HG03520 (cell line): ENCODE data around the gene RBM7.
A peak's percentile ranks its signal among the peaks of the same experiment; 100 is the strongest.

Experiments used
- ATAC-seq: cut with Tn5 transposase; IDR thresholded peaks from one replicate; pipeline ENCODE4 v1.9.1; 2021; ENCODE audit warnings: mild to moderate bottlenecking, moderate library complexity; ENCODE audit not compliant: unreplicated experiment

RBM7 gene, protein sequence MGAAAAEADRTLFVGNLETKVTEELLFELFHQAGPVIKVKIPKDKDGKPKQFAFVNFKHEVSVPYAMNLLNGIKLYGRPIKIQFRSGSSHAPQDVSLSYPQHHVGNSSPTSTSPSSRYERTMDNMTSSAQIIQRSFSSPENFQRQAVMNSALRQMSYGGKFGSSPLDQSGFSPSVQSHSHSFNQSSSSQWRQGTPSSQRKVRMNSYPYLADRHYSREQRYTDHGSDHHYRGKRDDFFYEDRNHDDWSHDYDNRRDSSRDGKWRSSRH

DNA sequence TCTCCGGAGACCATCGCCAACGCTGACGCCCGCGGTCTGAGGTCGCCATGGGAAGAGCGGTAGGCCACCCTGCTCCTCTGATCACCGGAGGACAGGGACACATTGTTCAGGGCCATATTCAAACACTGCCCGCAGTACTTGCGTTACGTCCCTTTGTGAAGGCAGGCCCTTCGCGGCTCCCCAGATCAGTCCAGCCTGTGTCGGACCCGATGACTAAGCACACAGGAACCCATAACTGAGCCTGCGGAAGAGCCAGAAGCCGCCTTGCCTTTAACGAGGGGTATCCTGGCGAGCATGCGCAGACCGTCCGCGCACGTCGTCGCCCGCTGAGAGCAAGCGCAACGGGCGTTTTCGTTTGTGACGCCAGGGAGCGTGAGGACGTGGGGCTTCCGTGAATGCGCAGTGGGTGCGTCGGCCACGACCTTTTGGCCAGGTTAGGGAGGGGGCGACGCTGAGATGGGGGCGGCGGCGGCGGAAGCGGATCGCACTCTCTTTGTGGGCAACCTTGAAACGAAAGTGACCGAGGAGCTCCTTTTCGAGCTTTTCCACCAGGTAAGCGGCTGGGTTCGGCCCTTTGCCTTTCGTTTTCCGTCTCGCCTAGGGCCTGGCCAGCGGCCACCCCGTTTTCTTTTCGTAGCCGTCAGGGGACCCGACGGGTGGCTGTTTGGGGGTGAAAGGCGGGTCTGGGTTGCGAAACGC lies at the start of gene RBM7, which contains the start of gene C11orf71:
Gene RBM7, plus strand, starts transcription at position 451 of the 699 bp plus-strand sequence. Its CDS starts 6 bp downstream, at position 457.
Gene C11orf71, minus strand, starts transcription at position 296 of the 699 bp plus-strand sequence. Its CDS starts 180 bp downstream, at position 116.
- ATAC-seq = peak; percentile 90

DNA sequence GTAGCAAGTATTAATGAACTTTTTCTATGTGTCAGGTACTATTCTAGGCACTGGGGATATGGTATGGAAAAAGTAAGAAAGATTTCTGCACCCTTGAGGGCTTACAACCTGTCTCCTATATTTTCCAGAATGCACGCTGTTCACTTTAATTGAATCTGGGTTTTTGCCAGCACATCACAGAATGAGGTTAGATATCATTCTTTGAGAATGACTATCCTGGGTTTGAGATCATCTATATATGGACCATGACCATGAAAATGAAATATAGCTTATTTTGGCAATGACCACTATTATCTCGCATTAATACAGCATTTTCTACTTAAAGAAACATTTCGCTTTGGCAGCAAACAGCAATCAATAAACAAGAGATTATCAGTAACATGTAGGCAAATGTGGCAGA lies 47.0 kb upstream of the RBM7 start:
- ATAC-seq = no peak

DNA sequence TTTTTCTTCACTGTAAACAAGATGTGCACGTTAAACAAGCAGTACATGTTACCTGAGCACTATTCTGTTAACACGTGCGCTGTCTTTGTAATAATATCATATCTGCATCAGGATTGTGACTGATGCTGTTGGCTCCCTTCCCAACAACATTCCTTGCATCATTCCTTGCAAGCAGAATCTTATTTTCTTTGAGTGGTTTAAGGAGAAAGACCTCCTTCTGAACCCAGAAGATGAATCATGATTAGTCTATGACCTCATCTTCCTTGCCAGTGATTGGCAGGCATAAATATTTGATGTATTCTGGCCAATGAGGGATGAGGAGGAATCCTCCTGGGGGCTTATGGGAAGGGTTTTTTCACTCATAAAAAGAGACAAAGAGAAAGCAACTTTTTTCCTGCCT lies 46.4 kb upstream of the RBM7 start:
- no peak for ATAC-seq

DNA sequence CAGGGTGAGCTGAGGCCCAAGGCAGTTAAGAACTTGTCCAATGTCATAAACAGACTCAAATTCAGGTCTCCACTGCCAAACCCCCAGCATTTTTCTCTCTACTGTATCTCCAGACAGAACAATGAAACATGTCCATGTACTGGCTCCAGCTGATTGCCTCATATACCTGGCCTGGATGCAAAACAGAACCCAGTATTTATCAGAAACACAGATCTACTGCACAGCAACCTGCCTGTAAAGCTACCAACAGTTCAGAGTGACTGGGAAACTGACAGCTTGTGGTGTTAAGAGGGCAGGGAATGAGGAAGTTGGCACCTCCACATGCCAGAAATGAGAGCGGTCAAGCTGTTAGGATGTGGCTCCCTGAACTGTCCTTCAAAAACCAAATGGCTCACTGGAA lies 41.8 kb upstream of the RBM7 start:
- no peak for ATAC-seq

DNA sequence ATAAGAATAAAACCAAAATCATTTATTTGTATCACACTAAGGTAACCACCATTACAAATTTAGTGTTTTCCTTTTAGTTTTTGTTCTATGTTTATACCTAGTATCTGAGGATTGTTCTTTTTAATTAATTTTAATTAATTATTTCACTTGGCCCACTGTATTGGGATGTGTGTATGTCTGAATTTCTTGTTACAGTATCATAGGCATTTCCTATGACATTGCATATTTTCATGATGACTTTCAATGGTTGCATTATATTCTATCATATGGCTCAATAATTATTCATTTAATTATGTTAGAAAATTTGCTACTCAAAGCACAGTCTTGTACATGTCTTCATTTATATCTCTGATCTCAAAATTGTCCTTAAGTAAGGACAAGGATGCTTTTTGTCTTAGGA lies 41.1 kb upstream of the RBM7 start:
- no peak for ATAC-seq

DNA sequence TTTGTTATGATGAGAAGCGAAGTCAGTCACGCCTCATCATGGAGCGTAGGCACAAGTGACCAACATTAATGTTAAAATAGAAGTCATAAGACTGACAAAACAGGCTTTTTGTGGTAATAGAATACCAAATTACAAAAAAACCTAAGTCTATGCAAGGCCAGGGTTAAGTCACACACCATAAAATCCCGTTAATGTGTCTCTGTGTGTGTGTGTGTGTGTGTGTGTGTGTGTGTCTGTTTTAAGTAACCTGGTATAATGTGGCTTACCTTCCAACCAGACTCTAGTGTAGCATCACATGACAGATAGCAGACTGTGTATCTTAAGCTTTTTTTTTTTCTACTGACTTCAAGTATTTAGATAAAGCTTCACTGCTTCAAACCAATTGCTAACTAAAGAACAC lies 38.1 kb upstream of the RBM7 start:
- ATAC-seq = no peak

DNA sequence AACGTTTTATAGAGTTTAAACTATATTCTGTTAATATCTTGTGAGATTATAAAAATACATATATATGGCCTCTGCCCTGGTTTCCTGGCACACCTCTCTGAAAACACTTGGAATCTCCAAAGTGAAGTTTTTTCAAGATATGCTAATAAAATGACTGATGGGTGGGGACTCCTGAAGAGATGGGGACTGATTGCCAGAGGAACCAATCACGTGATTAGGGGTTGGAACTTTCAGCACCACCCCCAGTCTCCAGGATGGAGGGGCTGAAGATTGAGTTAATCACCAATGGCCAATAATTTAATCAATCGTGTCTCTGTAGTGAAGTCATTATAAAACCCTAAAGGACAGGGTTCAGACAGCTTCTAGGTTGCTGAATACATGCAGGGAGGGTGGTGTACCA lies 37.5 kb upstream of the RBM7 start:
- no peak for ATAC-seq

DNA sequence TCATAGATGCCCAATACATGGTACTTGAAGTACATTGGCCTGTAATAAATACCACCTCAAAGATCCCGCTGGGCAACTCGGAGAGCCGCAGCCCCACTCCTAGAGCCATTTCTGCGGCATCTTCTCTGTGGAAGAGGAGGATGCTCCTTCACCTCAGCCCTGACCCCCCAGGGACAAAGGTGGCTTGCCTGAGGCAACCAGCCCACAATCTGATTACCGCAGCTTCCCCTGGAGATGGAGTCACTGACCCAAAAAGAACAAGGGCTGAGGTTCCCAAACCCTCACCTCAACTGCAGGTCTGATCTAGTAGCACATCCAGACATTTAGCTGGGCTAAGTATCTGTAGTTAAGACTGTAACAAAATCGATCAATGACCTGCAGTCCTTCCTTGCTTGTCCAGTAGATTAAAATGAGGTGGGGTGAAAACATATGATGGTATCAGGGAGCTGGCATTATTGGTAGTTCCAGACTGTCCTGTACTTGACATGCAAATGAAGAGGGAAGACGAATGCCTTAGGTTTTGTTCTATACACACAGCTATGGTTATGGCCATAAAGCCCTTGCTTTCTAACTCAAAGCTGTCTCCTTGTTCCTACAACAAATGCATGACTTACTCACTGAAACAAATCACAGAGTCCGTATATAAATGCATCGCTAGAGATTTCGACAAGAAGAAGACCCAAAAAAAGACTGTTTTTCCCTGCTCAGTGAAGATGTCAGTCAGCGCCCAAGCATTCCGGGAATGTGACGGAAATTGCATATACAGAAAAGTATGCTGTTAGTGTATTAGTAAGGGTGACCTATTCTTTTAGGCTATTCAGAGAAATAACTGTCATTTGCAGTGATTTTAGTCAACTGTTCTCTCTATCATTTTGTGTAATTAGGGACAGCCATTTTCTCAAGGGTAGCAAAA lies 33.9 kb upstream of the RBM7 start:
- no peak for ATAC-seq

DNA sequence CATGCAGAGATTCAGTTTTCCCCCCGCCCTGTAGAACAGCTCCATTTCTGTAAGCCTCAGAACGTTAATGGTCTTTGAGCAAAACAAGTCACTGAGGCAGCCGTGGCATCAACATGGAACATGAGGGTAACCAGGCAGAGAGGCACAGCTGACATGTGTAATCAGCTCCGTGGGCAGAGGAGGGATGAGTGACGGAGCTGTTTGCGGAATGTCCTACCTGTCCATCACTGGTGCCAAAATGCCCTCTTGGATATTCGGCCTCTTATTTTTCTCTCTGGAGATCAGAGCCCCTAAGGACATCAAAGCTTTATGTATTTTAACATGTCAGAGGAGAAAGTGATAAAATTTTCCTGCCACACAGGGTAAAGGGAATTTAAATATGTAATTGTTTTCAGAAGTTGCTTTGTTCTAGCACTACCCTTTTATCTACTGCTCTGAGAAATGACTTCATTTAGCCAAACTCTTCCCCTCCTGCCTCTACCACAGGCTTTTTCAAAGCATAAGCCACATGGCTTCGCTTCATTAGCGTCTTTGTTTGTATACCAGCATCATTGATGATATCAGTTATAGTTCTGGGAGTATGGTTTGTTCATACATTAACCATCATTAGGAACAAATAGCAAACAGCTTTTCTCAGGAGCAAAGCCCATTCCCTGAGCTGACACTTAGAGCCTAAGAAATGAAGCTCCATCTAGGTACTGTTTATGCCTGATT lies 33.1 kb upstream of the RBM7 start:
- ATAC-seq = no peak

DNA sequence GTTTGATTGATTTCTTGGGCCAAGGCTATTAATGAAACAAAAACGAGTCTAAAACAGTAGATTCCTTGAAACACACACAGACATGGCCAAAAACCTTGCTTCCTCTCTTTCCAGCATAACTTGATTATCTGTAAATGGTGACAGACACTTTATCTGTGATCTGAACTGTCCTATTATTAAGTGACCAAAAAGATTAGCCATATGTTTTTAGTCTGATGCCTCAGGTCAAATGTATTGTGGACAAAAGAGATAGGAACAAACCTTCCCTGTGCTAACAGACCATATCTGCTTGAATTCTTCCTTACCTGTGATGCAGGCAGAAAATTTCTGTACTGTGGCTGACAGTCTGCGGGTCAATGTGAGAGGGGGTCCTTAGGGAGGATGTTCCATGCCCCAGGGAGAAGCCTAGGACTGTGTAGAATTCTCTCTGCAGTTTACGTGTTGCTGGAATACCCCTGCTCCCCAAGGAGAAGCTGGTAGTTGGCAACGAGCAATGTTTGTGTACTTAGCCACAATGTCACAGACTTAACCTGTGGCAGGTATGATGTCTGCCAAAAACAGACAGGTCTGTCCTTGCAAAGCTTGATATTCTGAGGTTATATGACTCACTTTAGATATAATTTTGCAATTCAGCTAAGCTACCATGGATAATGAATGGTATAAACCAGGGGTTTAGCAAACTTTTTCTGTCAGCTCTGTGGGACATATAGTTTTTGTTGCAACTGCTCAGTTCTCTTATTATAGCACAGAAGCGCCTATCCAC lies 31.4 kb upstream of the RBM7 start:
- ATAC-seq = no peak

DNA sequence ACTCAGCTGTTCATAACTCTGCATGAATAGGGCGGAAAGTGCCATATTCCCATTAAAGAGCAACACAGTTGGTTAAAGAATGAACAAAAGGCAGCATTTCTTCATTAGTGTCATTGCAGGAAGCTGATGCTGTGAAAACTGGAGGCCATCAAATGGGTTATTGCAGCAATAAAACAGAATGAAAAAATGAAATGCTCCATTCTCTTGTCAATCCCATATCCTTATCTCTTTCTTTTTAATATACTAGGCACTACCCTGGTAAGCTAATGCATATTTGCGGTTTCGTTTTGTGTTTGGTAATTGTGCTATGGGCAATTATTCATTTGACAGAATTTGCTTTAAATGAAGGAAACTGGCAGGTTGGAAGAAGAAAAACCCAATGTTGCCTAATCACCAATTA lies 25.4 kb upstream of the RBM7 start:
- ATAC-seq = no peak

DNA sequence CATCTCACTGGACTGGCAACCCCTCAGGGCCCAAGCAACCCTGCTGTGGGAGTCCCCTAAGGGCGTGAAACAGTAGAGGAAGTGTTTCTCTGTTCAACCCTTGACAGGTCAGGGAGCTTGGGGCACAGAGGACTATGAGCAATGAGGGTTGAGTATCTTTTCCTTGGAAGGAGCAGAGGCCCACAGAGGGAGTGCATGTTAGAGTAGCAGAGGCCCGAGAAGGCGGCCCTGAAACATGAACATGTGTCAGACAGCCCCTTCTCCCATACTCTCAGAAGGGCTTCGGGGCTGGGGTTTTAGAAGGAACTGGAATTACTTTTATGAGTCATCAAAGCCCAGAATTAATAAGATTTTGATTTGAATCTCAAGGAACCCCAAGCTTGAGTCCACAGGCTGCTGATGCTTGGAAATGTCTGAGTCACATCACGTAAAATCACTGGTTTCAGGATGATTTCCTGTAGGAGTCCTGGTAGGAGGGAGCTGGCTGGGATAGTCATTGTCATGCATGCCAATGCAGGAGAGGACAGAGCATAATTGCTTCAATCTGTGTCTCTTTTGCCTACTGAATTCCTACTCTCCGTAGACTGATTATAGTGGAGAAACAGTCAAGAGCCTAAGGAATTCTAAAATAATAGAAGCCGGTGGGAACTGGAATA lies 22.7 kb upstream of the RBM7 start:
- no peak for ATAC-seq

DNA sequence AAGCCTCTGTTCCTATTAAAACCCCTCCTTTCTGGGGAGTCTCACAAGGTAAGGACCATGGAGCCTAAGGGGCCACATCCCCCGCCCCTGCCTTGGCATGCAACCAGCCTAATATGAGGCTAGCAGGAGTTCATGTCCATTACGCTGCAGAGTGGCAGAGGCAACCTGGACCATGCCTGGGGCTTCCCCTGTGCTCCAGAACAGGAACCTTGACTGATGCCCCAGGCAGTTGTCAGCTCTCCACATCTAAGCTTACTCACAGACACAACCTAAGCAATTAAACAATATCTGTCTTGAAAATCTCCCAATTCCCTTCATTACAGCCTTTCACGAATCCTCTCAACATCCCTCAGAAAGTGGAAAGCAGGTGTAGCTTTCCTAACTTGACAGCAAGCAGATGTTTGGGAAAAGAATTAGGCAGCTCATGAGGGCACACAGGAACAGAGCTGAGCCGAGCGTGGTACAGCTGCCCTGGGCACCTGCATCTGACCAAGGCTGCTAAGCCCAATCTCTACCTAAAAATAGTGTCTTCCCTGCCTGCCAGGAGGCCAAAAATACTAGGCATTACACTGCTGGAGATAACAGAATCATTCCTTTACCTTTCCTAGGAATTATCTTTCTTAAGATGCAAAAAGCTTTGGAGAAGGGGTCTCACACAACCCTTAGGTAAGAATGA lies 20.9 kb upstream of the RBM7 start:
- ATAC-seq = no peak

DNA sequence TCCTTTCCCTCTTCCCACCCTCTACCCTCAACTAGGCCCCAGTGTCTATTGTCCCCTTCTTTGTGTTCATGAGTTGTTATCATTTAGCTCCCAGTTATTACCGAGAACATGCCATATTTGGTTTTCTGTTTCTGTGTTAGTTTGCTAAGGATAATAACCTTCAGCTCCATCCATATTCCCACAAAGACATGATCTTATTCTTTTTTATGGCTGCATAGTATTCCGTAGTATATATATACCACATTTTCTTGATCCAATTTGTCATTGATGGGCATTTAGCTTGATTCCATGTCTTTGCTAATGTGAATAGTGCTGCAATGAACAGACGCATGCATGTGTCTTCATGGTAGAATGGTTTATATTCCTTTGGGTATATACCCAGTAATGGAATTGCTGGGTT lies 18.0 kb upstream of the RBM7 start:
- no peak for ATAC-seq

DNA sequence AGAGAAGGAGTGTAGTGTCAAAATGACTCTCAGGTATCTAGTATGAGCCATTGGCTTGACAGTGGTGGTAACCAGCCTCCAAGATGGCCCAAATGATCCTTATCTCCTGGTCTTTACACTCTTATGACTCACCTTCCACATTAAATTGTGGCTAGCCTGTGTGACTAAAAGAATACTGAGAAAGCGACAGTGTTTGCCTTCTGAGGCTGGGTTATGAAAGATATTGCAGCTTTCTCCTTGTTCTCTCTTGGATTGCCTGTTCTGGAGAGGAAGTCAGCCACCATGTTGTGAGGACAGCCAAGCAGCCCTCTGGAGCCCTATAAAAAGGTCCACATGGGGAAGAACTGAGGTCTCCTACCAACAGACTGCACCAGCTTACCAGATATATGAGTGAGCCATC lies 16.0 kb upstream of the RBM7 start:
- ATAC-seq = no peak

DNA sequence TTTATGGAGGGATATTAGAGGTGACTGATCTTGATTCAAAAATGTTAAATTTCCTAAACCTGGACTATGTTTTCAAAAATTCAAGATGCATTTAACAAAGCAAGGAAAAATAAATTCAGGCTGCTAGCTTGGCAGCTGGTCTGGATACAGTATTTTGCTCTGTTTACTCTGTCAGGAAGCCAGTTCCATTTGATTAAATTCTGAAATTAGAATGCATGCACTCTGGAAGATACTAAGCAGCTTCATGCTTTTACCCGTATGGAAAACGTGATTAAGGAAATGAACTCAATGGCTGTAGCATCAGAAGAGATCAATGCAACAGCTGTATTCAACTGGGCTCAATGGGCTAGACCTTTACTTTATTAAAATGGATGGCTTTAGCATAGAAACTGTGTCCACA lies 14.3 kb upstream of the RBM7 start:
- no peak for ATAC-seq

DNA sequence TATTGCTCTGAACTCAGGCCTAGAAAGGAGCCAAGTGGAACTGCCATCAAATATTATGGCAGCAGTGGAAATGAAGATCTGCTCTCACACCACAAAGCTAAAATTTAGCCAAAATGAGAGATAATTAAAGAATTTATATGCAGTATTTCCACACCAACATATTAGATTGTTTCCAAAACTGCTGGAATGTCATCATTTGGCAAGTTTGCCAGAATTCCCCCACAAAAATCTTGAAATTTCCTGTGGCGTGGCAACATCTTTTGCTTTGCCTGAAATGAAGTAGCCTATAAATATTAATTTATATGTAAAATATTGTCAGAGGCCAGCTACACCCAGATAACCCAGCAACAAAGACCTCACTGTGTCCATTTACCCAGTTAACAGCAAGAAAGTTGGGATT lies 13.9 kb upstream of the RBM7 start:
- ATAC-seq = no peak

DNA sequence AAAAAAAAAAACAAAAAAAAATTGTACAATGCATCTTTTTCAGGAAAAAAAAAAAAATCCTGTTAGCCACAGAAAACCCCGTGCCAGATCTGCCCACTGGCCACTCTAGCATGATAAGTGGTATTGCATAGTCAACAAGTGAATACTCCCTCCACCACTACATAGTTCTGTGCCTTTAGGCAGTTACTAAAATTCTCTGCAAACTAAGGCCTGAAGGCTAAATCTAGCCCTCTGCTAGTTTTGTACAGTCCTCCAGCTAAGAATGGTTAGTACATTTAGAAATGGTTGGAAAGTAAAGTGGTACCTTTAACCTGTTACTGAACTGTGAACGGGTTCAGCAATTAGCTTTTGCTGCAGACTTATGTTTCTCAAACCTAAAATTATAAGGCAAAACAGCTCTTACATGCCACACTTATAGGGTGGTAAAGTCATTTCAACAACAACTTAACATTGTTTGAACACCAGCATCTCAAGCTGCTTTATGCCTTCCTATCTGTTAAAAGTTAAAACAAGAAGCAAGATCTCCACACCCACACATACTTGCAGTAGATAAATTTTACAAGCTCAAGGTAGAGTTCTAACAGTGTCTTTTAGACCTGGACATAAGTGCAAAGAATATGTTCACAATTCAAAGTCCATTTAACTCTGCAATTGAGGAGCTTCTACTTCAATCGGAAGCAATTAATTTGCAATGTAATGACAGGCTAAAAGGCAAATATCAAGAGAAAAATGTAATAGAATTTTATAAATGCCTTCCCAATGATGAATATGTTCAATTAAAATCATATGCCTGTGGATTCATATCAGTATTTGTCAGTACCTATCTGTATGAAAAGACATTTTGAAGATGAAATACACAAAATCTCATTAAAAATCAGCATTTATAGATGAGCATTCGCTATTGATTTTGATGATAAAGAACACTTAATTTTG lies 7.5 kb upstream of the RBM7 start:
- no peak for ATAC-seq
